Measurements from ENCODE around the gene ACTL6B.
"Not testable (repeated sequence)": the region's sequence is repeated elsewhere in the genome, so short reads cannot be mapped to it uniquely, and the experiment has no call there.

Gene ACTL6B

DNA sequence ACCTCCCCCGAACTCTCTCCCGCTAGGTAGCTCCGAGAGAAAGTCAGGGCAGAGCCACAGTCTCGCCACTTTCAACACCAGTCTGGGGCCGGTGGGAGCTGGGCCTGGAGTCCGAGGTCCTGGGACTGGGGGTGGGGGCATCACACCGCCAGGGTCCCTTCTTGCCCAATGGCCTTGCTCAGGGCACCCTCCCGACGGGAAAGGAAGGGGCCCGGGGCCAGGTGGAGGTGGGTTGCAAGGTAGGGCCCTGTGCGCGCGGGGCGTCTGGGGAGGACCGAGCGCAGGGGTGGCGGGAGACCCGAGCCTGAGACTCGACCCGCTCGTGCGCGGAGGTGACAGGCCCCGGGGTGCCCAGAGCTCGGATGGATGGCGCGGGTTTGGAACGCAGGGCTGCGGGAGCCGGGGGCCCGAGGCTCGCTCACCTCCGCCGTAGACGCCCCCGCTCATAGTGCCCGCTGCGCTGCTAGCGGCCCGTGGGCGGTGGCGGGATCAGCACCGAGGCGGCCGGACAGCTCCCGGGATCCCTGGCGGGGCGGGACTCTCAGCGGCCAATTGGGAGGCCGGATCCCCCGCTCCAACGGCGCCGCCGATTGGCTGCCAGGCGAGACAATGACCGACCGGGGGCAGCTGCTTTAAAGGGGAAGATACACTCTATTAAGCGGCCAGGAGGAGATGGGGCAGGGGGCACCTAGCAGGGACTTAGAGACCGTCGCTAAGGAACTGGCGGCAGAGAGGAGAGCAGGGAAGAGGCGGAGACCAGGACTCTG lies at the start of gene ACTL6B:
TSS of gene ACTL6B (minus strand) at position 541 of the 767 bp plus-strand sequence. CDS start at position 447, 94 bp downstream.
- peak; percentile 48 for DNase-seq (ENCODE audit: low spot score)

DNA sequence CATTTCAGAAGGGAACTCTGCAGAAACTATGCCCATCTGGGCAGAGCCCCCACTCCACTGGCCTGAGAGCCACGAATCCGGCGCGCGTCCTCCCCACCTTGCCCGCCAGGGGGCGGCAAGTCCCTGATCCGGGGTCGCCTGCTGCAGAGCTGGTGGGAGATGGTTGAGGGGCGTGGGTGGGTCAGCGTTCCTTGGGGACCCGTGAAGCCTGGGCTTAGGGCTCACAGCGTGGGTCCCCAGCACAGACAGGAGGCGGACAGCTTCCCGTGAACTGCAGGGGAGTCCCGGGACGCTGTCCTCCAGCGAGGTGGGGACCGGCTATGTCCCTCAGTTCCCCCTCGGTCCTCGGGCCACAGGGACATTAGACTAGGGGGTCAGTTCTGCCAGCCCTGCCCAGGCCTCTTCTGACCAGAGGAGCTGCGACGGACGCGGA lies 49.1 kb upstream of the ACTL6B start:
- peak; percentile 63 for DNase-seq (ENCODE audit: low spot score)

DNA sequence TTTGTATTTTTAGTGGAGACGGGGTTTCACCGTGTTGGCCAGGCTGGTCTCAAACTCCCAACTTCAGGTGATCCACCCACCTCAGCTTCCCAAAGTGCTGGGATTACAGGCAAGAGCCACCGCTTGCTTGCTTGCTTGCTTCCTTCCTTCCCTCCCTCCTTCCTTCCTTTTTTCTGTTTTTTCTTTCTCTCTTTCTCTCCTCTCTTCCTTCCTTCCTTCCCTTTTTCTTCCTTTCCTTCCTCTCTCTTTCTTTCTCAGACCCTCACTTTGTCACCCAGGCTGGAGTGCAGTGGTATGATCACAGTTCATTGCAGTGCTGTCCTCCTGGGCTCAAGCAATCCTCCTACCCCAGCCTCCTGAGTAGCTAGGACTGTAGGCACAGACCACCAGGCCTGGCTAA lies 44.8 kb upstream of the ACTL6B start:
- DNase-seq (ENCODE audit: low spot score), result not testable (repeated sequence)

DNA sequence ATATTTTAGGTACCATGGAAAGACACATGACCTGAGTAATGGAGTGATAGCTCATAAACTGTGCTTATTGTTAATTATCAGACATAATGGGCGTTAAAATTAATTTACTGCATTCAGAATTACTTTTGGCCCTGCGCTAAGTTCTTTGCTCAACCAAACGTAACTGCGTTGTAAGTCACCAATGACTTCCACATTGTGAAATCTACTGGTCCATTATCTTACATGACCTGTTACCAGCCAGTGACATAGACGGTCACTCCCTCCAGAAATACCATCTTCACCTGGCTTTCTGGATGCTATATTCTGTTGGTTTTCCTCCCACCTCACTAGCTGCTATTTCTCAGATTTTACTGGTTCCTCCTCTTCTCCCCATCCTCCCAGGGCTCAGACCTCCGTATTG lies 42.8 kb upstream of the ACTL6B start:
- DNase-seq (ENCODE audit: low spot score), result no peak

DNA sequence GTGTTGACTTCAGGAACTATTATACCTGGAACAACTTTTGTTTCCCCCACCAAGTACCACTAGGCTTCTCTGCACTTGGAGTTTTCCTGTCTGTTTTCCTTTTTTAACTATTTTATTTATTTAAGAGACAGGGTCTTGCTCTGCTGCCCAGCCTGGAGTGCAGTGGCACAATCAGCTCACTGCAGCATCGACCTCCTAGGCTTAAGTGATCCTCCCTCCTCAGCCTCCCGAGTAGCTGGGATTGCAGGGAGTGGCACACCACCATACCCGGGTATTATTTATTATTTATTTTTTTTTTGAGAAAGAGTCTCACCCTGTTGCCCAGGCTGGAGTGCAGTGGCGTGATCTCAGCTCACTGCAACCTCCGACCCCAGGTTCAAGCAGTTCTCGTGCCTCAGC lies 39.9 kb upstream of the ACTL6B start:
- no peak for DNase-seq (ENCODE audit: low spot score)

DNA sequence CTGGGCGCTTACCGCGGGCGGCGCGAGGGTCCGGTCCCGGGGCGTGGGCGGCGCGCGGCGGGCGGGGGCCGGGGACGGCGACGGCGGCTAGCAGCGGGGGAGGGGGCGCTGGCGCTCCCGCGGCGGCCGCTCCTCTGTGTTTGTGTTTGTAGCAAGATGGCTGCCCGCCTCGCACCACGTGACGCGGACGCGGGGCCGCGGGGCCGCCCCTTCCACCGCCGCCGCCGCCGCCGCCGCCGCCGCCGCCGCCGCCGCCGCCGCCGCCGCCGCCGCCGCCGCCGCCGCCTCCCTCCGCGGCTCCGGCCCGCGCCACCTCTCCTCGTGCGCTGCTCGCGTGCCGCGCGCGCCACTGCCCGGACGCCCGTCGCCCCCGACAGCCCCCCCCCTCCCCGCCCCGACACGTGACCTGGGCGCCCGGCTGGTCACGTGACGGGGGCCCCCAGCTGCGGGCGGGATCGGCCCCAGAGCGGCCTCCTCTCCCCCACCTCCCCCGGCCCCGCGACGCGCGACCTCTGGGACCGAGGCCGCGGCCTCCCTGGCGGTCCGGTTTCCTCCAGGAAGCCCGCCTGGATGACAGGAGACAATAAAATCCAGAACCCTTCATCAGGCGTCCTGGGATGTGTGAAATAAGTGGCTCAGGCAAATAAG lies 38.0 kb upstream of the ACTL6B start, which contains the start of gene GIGYF1:
TSS of gene GIGYF1 (minus strand) at position 153 of the 648 bp plus-strand sequence. CDS start 6,012 bp downstream, outside the sequence.
- DNase-seq (ENCODE audit: low spot score), result no peak

DNA sequence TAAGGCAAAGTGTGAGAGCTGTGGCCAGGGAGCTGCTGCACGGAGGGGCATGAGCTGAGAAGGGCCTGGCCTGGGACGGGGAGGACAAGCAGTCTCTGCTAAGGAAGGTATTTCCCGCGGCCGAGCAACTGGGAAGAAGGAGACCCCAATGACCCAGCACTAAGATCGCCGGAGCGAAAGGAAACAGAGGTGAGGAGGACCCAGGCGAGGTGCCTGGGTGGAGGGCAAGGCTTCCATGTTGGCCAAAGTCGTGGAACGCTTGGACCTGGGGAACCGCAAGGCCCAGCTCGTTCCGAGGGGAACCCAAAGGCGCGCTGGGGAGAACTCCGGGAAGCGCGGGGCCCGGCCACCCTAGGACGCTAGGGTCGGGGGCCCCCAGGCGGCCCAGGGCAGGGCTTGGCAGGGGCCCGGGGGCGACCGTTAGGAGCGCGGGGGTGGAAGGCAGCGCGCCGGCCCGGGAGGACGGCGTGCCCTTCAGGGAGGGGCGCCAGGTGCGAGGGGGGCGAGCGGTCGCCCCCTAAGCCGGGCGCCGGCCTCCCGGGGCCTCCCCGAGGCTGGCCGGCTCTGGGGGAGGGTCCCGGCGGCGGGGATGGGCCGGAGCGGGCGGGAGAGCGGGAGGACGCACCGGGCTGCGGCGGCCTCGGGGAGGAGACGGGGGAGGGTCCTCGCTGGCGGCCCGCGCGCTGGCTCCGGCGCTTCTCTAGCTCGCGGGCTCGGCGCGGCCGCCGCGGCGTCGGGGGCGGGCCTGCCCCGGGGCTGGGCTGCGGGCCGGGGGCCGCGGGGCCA lies 37.3 kb upstream of the ACTL6B start:
- no peak for DNase-seq (ENCODE audit: low spot score)

DNA sequence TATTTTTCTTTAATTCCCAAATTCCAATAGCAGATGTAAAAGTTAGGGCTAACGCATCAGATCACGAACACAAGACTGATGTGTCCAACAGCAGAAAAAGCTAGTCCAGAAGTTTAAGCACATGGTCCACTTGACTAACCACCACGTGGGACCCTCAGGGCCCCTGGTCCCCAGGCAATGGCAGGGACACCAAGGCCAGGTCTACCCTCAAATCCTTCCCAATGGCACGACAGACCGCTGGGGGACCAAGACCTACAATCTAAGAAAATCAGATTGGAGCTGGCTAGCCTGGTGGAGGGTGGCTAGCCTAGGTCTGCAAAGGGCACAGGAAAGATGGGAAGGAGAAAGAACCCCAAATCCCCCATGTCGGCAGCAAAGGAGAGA lies 36.3 kb upstream of the ACTL6B start:
- DNase-seq (ENCODE audit: low spot score), result no peak

DNA sequence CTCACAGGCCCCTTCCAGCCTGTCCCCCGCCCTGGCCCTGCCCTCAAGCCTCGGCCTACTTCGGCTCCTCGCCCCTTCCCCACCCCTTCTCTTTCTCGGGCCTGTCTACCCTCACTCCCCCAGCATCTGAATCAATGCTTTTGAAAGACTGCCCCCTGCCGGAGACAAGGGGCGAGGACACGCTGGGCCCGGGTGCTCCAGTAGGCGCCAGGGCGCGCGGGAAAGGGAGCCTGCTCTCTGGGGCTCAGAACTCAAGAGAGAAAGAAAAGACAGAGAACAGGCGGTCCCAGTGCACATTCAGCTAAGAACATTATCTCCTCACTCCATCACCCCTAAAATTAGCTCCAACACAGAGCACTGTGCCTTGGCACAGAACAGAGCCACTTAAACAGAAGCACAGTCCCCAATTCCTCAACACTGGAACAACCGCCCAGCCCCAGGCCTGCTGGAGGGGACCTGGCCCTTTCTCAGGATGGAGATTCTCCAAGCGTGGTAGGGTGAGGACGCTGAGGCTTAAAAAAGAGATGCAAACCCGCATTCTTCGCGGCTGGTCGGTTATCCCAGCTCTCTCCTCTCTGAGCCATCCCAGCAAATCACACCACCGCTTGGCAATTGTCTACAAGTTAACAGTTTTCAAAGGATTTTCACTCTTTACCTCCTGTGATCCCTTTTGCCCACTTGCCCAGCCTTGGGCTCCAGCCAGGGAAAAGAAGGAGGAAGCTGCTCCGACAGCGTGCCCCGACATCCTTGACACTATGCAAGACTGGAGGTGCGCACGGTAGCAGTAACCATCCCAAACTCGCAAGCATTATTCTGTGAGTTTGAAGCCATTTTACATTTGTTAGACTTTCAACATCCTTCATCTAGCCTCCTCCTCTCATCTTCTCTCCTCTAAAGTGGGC lies 35.7 kb upstream of the ACTL6B start:
- DNase-seq (ENCODE audit: low spot score), result peak; percentile 62

DNA sequence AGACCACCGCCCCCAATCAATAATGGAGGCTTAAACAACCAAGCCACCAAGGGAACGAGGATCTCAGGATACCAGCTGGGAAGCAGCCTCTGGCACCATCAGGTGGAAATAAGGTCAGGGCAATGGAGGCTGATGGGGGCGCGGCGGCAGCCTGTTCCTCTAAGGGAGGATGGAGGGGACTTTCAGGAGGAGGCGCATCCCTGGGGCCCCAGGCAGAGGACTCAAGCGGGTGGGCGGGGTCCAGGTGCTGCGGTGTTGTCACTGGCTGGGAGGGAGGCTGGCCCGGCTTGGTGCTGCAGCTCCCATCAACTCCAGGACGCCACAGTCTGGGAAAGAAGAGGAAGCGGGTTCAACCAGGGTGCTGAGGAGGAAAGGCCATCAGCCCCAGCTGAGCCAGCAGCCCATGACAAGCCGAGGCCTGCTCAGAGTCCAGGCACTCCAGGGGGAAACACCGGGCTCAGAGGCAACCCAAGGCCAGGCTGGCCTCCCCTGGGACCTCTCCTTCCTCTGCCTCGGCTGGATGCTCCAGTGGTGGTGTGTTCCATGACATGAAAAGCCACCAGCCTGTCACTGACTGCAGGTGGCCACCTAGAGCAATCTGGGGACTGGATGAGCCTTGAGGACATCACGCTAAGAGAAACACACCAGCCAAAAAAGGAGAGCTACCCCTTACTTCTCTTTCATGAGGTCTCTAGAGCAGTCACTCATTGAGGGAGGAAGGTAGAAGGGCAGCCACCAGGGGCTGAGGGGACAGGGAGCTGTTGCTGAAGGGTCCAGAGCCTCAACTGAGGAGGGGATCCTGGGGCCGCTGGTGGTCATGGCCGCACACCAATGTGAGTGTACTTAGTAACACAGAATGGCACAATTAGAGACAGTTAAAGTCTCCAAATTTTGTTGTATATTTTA lies 33.2 kb upstream of the ACTL6B start:
- no peak for DNase-seq (ENCODE audit: low spot score)

DNA sequence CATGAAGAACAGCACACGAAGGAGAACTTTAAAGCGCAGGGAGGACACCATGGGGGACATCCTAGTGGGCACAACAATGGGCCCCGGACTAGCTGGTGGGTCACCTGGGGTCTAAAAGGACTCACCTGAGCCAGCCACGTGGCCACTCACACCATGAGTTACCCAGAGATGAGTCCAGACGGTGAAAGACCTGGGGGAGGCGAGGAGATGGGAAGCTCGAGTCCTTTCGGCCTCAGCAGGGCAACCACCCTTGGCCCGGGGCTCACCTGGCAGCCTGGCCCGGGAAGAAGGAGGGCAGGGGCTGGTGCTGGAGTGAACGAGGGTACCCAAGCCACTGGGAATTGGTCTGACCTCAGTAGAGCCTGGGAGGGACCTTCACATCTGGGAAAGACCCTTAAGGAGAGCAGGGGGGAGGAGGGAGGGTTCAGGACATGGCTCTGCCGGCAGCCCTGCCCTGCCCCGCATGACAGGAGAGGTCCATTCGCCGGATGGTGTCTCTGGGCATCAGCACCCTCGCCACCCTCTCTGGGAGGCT lies 32.1 kb upstream of the ACTL6B start:
- no peak for DNase-seq (ENCODE audit: low spot score)

DNA sequence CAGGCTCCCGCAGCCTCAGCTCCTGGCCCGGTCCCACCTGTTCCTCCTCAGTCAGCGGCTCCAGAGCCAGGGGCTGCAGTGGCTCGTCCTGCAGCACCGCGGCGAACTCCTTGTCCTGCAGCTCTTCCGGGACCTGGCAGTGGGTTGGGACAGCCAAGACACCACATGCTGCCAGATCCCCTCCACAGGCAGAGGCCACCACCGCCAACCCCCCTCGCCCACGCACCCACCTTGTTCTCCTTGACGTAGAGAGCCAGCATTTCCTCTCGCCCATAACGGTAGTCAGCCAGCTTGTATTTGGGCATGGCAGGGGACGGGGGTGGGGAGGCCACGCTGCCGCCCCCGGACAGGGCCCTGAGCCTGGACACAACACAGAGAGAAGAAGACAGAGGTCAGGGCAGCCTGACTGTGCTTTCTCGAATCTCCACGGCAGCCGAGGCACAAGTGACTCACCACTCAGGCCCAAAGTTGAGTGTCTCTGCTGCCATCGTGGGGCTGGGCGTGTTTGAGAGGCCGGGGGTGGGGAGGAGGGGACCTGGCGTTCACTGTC lies 31.6 kb upstream of the ACTL6B start:
- no peak for DNase-seq (ENCODE audit: low spot score)

DNA sequence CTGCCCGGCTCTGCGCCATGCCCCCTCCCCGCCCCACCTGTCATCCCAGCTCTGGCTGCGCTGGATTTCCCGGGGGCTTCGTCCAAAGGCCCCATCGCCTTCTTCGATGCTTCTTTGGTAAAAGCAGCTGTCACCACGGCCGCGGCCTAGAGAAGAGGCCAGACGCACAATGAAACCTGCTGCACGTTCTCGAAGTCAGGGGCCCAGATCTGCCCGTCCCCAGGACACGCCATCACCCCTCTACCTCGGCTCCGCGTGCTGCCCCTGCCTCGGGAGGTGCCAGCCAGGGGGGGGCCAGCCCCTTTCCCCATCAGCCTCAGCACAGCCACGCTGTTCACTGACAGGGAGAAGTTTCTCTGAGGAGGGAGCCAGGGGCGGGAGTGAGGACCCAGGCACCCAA lies 31.0 kb upstream of the ACTL6B start:
- no peak for DNase-seq (ENCODE audit: low spot score)

DNA sequence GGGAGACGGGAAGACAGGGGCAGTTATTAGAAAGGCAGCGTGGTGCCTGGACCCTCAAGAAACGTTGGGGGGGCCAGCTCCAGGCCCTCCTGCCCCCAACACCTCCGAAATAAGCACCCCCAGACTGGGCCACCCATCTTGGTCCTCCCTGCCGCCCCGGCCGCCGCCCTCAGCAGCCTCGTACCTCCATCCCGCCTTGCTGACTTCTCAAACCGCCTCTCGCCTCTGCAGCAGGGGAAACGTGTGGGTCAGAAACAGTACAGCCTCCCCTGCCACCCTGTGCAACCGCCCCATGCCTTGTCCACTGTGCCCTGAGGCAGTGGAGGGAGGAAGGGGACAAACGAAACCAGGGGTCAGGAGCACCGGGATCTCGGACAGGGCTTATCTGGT lies 30.6 kb upstream of the ACTL6B start:
- DNase-seq (ENCODE audit: low spot score), result no peak

DNA sequence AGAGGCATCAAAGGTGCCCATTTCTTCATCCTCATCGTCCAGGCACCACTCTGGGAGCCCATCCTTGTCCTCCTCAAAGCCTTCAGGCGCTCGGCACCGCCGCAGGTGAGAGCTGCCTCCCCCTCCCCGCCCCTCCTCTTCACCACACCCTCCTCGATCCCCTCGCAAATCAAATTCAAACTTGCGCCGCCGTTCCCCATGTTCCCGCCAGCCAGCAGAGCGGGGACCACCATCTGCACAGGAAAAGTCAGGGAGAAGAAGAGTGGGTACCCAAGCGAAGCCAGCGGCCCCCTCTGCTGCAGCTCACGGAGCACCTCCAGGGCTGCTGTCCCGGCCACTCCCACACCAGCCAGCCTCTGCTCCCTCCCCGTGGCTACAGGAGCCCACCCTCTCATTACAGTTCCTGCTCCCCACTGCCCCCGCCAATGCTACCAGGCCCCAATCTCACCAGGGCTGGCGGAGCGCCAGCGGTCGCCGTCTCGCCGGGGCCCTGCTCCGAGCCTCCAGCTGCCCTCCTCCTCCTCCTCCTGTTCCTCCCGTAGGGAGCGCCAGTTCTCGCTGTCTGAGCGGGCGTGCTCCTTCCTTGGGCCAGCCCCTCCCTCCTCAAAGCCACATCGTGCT lies 30.1 kb upstream of the ACTL6B start:
- no peak for DNase-seq (ENCODE audit: low spot score)

DNA sequence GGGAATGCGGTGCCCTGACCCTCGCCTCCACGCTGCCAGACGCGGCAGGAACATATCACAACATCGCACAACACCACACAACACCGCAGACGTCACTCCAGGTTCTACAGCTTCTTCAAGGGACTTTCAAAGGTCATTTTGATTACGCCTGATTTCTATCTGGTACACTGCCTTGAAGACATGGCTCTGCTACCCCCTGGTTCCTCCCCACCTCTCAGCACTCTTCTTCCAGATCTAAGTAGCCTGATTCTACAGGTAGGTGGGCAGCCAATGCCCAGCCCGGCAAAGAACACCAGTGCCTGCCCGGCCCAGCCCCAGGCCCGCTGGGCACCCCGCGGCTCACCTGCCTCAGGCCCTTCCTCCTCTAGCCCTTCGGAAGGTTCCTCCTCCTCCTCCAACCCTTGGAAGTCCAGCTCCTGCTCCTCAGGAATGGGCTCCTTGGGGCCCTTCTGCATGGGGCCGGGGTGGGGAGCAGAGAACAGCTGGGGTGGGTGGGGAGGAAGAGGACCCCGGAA lies 29.4 kb upstream of the ACTL6B start:
- DNase-seq (ENCODE audit: low spot score), result no peak

DNA sequence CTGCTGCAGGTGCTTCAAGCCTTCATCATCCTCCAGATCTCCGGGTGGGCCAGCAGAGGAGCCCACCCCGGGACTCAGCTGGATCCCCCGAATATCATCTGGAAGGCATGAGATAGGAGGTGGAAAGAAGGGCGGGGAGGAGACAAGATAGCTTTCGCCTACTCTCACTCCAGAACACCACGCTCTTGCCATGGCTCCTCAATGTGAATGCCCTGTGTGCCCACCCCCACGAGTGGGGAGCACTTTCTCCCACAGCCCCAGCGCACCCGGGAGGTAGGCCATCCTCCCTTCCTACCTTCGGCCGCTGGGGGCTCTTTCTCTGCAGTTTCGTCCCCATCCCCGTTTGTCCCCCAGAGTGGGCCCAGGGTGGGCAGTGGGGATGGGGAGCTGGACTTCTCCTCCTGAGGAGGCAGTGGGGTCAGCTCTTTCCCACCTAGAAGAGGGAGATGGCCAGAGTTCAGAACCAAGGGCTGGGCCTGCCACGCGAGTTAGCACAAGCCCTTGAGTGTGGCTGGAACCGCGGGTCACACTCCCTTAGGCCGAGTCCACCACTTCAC lies 28.9 kb upstream of the ACTL6B start:
- no peak for DNase-seq (ENCODE audit: low spot score)

DNA sequence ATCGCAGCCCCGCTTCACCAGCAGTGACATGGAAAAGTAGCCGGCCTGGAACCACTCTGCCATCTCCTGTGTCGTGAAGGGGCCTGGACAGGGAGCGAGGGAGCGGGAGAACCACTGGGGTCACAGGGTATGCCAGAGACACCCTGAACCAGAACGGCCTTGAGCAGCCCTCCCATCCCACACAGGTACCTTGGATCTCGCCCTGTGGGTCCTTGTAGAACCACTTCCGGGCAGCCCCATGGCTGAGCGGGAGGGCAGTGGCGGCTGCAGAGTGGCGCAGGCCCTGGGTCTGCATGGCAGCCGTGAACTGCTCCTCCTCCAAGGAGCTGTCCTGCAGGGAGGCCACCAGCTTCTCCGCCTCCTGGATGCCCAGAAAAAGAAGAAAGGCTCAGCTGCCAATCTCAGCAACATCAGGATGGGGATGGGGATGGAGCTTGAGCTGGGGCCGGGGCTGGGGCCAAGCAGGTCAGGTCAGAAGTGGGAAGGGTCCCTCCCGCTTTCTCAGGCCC lies 28.3 kb upstream of the ACTL6B start:
- no peak for DNase-seq (ENCODE audit: low spot score)

All from kidney capillary endothelial cell (primary cell).